CD4-positive, alpha-beta T cell treated with Interleukin-12 subunit alpha and Interleukin-12 subunit beta, for 1 hour (primary cell): ENCODE measurements around the gene GCDH.
"Not testable (repeated sequence)": the region's sequence is repeated elsewhere in the genome, so short reads cannot be mapped to it uniquely, and the experiment has no call there.

Experiments
- DNase-seq: peaks from one replicate; pipeline ENCODE4 v3.0.0-alpha.2; 2020

Gene GCDH

GRCh38 chr19:12872941-12873890 lies 17.7 kb upstream of the GCDH start:
- peak; percentile 82 for DNase-seq

GRCh38 chr19:12873891-12874745 lies 16.8 kb upstream of the GCDH start:
- DNase-seq: no peak

- no peak for DNase-seq
These were observed 15.9 kb upstream of the GCDH start for GRCh38 chr19:12875086-12875485.

- DNase-seq: no peak
These were observed 10.3 kb upstream of the GCDH start for GRCh38 chr19:12880551-12881171.

- peak; percentile 88 for DNase-seq
These were observed 9.7 kb upstream of the GCDH start, which contains the start of gene DNASE2 for GRCh38 chr19:12881172-12881808. DNASE2 (minus strand) TSS chr19:12881449; CDS start chr19:12881375, 74 bp downstream.

GRCh38 chr19:12882589-12882988 lies 8.4 kb upstream of the GCDH start:
- DNase-seq: no peak

- DNase-seq: no peak
These were observed 6.8 kb upstream of the GCDH start for GRCh38 chr19:12884202-12884601.

GRCh38 chr19:12884627-12884925 lies 6.4 kb upstream of the GCDH start:
- no peak for DNase-seq

GRCh38 chr19:12884926-12885748 lies 5.8 kb upstream of the GCDH start:
- peak; percentile 91 for DNase-seq

GRCh38 chr19:12885749-12886650 lies 5.0 kb upstream of the GCDH start:
- DNase-seq: no peak

GRCh38 chr19:12886651-12886968 lies 4.3 kb upstream of the GCDH start:
- DNase-seq: no peak

- DNase-seq: no peak
These were observed 3.8 kb upstream of the GCDH start, which contains the start of gene KLF1 for GRCh38 chr19:12886969-12887747. KLF1 (minus strand) TSS chr19:12887201; CDS start chr19:12887140, 61 bp downstream.

- no peak for DNase-seq
These were observed 2.9 kb upstream of the GCDH start for GRCh38 chr19:12888006-12888603.

GRCh38 chr19:12890299-12890786 lies 617 bp upstream of the GCDH start:
- not testable (repeated sequence) for DNase-seq

GRCh38 chr19:12891553-12892021 lies 627 bp downstream of the GCDH start:
- no peak for DNase-seq

GRCh38 chr19:12893582-12893981 lies 2.6 kb downstream of the GCDH start:
- no peak for DNase-seq

- no peak for DNase-seq
These were observed 5.5 kb downstream of the GCDH start for GRCh38 chr19:12896460-12896859.

GRCh38 chr19:12899891-12900518 lies 9.0 kb downstream of the GCDH start:
- no peak for DNase-seq

GRCh38 chr19:12907166-12907565 lies 16.2 kb downstream of the GCDH start:
- DNase-seq: no peak
